Caco-2 (cell line): ENCODE data around the gene ZNF597. TPM values are rescaled to one million over a fixed set of nuclear protein-coding genes. Genes with fewer than 3 reads are reported as not detected.
"Not testable (repeated sequence)": the region's sequence is repeated elsewhere in the genome, so short reads cannot be mapped to it uniquely, and the experiment has no call there.

Experiments used
- BruUV-seq: library from RNA; stranded (reverse); fragments of 400-500 nt; replicated peaks from 2 replicates; lab custom pipeline; 2021; lab: Mats Ljungman, UMichigan
- CTCF ChIA-PET: fragments of 300-600 bp; sonication (Branson Sonifier 250); formaldehyde crosslinking; loops from one replicate; lab custom pipeline; 2022; ENCODE audit warnings: antibody characterized with exemption; lab: Charles Lee
- POLR2A ChIA-PET: fragments of 300-600 bp; sonication (Branson Sonifier 250); formaldehyde crosslinking; loops from one replicate; lab custom pipeline; 2022; ENCODE audit warnings: antibody characterized with exemption; lab: Charles Lee
- DNase-seq, 2 experiments: peaks; one replicate each; pipeline versions ENCODE4 v3.0.0 to v3.0.0-alpha.2; 2020 to 2022
- H3K27me3 ChIP-seq: replicated peaks from 2 replicates; pipeline ENCODE4 v1.6.0; 2011; ENCODE audit warnings: low read length; ENCODE audit not compliant: control insufficient read depth, insufficient read depth
- H3K36me3 ChIP-seq: 2 replicates; pipeline ENCODE4 v1.5.1; 2011; ENCODE audit warnings: low read length; ENCODE audit not compliant: control insufficient read depth, insufficient read depth
- H3K4me1 ChIP-seq: fragments of 250-450 bp; sonication (Bioruptor Pico); 2 replicates; pipeline ENCODE4 v1.5.1; 2020; ENCODE audit warnings: mild to moderate bottlenecking
- H3K4me3 ChIP-seq: 2 replicates; pipeline ENCODE4 v1.5.1; 2011; ENCODE audit warnings: low read depth, mild to moderate bottlenecking, control low read depth, low read length
- H3K9me3 ChIP-seq: fragments of 250-450 bp; sonication (Bioruptor Pico); 2 replicates; pipeline ENCODE4 v1.5.1; 2020; ENCODE audit warnings: mild to moderate bottlenecking, moderate library complexity
- H3K27ac Mint-ChIP-seq: one replicate; pipeline ENCODE4 v1.8.0; 2022; ENCODE audit warnings: mixed read lengths; ENCODE audit not compliant: unreplicated experiment
- H3K27me3 Mint-ChIP-seq: one replicate; pipeline ENCODE4 v1.8.0; 2022; ENCODE audit warnings: mixed read lengths; ENCODE audit not compliant: insufficient read depth, unreplicated experiment
- H3K36me3 Mint-ChIP-seq: one replicate; pipeline ENCODE4 v1.8.0; 2022; ENCODE audit warnings: mild to moderate bottlenecking, mixed read lengths; ENCODE audit not compliant: insufficient read depth, unreplicated experiment
- H3K4me1 Mint-ChIP-seq: one replicate; pipeline ENCODE4 v1.8.0; 2022; ENCODE audit warnings: low read depth, mixed read lengths; ENCODE audit not compliant: unreplicated experiment
- H3K4me3 Mint-ChIP-seq: one replicate; pipeline ENCODE4 v1.8.0; 2022; ENCODE audit warnings: mild to moderate bottlenecking, moderate library complexity, mixed read lengths; ENCODE audit not compliant: unreplicated experiment
- H3K9me3 Mint-ChIP-seq: one replicate; pipeline ENCODE4 v1.8.0; 2022; ENCODE audit warnings: mixed read lengths; ENCODE audit not compliant: unreplicated experiment
- intact Hi-C: fragments of 100-400 bp; cut with micrococcal nuclease; formaldehyde crosslinking; loops from one replicate; pipeline ENCODE4 v1.10.0; 2022; ENCODE audit not compliant: unreplicated experiment
- total RNA-seq: library from RNA; stranded (reverse); gene quantifications from 2 replicates; pipeline ENCODE4 v1.2.3, GENCODE V29; 2022
- TF ChIP-seq, protein P1 (sequence below), 2 experiments: fragments of 200-600 bp in 1 of 2; IDR thresholded peaks; 1 replicate in 1 of 2; 2 replicates in 1 of 2; pipeline versions ENCODE4 v1.5.1 to v1.8.0; 2011 to 2022; ENCODE audit warnings: antibody characterized with exemption in 1 of 2, control low read depth in 1 of 2, inconsistent platforms in 1 of 2, low read depth in 1 of 2, low read length in 1 of 2, mild to moderate bottlenecking in 1 of 2, moderate library complexity in 1 of 2; ENCODE audit not compliant: insufficient read depth in 1 of 2, severe bottlenecking in 1 of 2, unreplicated experiment in 1 of 2

ZNF597 gene
- total RNA-seq, 1 experiment from 2014 or later, result 3.8 TPM

DNA sequence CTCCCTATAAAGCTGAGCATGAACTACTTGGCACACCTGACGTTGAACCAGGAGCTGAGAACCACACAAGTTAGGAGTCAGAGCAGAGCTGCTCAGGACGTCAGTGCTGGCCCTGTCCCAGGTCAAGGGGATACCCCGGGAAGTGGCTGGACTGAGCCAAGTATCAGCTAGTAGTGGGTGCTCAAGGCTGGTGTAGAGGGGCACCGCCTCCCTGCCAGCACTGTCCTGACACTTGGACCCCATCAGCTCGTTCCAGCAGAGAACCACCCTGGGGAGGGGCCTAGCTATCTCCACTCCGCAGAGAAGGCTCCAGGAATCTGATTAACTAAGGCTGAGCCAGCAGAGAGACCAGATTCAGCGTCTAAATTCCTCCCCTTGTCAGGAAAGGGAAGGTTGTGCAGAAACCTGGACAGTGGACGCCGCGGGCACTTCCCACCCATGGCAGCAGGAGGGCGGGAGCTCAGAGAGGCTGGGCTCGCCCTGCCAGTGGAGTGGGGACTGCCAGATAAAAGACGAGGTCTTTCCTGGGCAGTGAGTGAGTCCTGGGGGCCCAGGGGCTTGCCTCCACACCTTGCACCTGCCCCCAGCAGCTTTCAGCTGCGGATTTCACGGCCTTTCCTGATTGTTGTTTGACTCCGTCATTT, 31.0 kb upstream of the ZNF597 start:
- ChIA-PET CTCF (interaction anchor here (1.4 kb wide), 1 partner anchor 11 kb away, joined by 3 read pairs; no protein-coding TSS in a partner anchor), POLR2A (no interaction called here)
- no peaks in the 10 kb centered on the region for H3K9me3 Mint-ChIP-seq
- Histone ChIP-seq H3K9me3 (no peaks in the 10 kb centered on the region), H3K4me3 (no peak overlapping the region), H3K36me3 (peaks cover 1% of the 10 kb centered on the region; the same call in 1 of the 2 replicates), H3K27me3 (no peaks in the 10 kb centered on the region), H3K4me1 (no peaks in the 10 kb centered on the region)
- intact Hi-C loops, result no loop called here
- BruUV-seq, result no TSS peak
- no peak overlapping the region for H3K27ac Mint-ChIP-seq
- no peak overlapping the region for H3K4me3 Mint-ChIP-seq
- TF ChIP-seq, protein P1, sequence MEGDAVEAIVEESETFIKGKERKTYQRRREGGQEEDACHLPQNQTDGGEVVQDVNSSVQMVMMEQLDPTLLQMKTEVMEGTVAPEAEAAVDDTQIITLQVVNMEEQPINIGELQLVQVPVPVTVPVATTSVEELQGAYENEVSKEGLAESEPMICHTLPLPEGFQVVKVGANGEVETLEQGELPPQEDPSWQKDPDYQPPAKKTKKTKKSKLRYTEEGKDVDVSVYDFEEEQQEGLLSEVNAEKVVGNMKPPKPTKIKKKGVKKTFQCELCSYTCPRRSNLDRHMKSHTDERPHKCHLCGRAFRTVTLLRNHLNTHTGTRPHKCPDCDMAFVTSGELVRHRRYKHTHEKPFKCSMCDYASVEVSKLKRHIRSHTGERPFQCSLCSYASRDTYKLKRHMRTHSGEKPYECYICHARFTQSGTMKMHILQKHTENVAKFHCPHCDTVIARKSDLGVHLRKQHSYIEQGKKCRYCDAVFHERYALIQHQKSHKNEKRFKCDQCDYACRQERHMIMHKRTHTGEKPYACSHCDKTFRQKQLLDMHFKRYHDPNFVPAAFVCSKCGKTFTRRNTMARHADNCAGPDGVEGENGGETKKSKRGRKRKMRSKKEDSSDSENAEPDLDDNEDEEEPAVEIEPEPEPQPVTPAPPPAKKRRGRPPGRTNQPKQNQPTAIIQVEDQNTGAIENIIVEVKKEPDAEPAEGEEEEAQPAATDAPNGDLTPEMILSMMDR (IDR thresholded peaks at IDR 0.05; ENCODE audit: insufficient read depth in 1 of 2, low read depth in 1 of 2, low read length in 1 of 2, severe bottlenecking in 1 of 2, unreplicated experiment in 1 of 2), result no peak
- H3K27me3 Mint-ChIP-seq, result no peaks in the 10 kb centered on the region
- H3K4me1 Mint-ChIP-seq, result peaks cover 5% of the 10 kb centered on the region
- no peak for DNase-seq
- peaks cover 64% of the 10 kb centered on the region for H3K36me3 Mint-ChIP-seq

DNA sequence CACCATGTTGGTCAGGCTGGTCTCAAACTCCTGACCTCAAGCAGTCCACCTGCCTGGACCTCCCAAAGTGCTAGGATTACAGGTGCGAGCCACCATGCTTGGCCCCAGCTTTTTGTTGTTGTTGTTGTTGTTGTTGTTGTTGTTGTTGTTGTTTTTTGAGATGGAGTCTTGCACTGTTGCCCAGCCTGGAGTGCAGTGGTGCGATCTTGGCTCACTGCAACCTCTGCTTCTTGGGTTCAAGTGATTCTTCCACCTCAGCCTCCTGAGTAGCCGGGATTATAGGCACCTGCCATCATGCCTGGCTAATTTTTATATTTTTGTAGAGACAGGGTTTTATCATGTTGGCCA, 30.3 kb upstream of the ZNF597 start:
- H3K4me1 ChIP-seq, DNase-seq, POLR2A ChIA-PET, H3K27me3 ChIP-seq, H3K4me3 Mint-ChIP-seq, H3K4me1 Mint-ChIP-seq, H3K27me3 Mint-ChIP-seq, H3K9me3 ChIP-seq, H3K4me3 ChIP-seq, H3K27ac Mint-ChIP-seq, intact Hi-C loops, H3K9me3 Mint-ChIP-seq, BruUV-seq, H3K36me3 ChIP-seq: not testable (repeated sequence)
- CTCF ChIA-PET, result interaction anchor here (1.4 kb wide), 1 partner anchor 12 kb away, joined by 3 read pairs; no protein-coding TSS in a partner anchor
- H3K36me3 Mint-ChIP-seq, result peaks cover 57% of the 10 kb centered on the region

DNA sequence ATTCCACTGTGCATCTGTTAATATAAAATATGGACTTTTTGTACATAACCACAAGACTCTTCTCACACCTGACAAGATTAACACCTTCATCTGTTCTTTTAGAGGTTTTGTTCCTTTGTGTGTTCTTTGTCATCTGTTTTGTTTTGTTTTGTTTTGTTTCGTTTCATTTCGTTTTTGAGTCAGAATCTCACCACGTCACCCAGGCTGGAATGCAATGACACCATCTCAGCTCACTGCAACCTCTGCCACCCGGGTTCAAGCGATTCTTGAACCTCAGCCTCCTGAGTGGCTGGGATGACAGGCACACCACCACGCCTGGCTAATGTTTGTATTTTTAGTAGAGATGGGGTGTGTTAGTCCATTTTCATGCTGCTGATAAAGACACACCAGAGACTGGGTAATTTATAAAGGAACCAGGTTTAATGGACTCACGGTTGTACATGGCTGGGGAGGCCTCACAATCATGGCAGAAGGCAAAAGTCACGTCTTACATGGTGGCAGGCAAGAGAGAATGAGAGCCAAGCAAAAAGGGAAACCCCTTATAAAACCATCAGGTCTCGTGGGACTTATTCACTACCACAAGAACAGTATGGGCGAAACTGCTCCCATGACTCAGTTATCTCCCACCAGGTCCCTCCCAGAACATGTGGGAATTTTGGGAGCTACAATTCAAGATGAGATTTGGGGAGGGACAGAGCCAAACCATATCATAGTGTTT, 29.7 kb upstream of the ZNF597 start:
- no peaks in the 10 kb centered on the region for H3K9me3 ChIP-seq
- H3K36me3 ChIP-seq, result peaks cover 1% of the 10 kb centered on the region; the same call in 1 of the 2 replicates
- no peak overlapping the region for H3K27ac Mint-ChIP-seq
- H3K4me3 Mint-ChIP-seq, result no peak overlapping the region
- H3K4me1 ChIP-seq, result no peaks in the 10 kb centered on the region
- POLR2A ChIA-PET, result no interaction called here
- no peak for DNase-seq
- BruUV-seq, result no TSS peak
- CTCF ChIA-PET, result no interaction called here
- peaks cover 52% of the 10 kb centered on the region for H3K36me3 Mint-ChIP-seq
- H3K9me3 Mint-ChIP-seq, result no peaks in the 10 kb centered on the region
- H3K4me3 ChIP-seq, result no peak overlapping the region
- H3K27me3 Mint-ChIP-seq, result no peaks in the 10 kb centered on the region
- peaks cover 5% of the 10 kb centered on the region for H3K4me1 Mint-ChIP-seq
- H3K27me3 ChIP-seq, result no peaks in the 10 kb centered on the region
- TF ChIP-seq, protein P1 (IDR thresholded peaks at IDR 0.05; ENCODE audit: insufficient read depth in 1 of 2, low read depth in 1 of 2, low read length in 1 of 2, severe bottlenecking in 1 of 2, unreplicated experiment in 1 of 2), result no peak
- intact Hi-C loops, result no loop called here
